Thoracic aorta (tissue), 2 donors: Measurements from ENCODE around the gene KCNK15. TPM values are rescaled to one million over a fixed set of nuclear protein-coding genes. Genes with fewer than 3 reads are reported as not detected.

Experiments
- ATAC-seq: fragments of 150-250 bp; one replicate; pipeline ENCODE4 v1.8.0; 2017; ENCODE audit warnings: low read depth; ENCODE audit not compliant: insufficient number of reproducible peaks, low FRiP score
- DNase-seq: peaks from one replicate; pipeline ENCODE4 v3.0.0-alpha.2; 2020; ENCODE audit warnings: low spot score
- H3K27ac ChIP-seq, 2 donors: fragments of 200-600 bp; sonication (generic); 1 replicate in 1 of 2; 2 replicates in 1 of 2; pipeline ENCODE4 v1.5.1; 2016; ENCODE audit warnings: mild to moderate bottlenecking in 2 of 2, moderate library complexity in 2 of 2
- H3K27me3 ChIP-seq: fragments of 200-600 bp; sonication (generic); replicated peaks from 2 replicates; pipeline ENCODE4 v1.6.0; 2016; ENCODE audit warnings: mild to moderate bottlenecking; ENCODE audit not compliant: insufficient read depth
- H3K36me3 ChIP-seq: fragments of 200-600 bp; sonication (generic); one replicate; pipeline ENCODE4 v1.5.1; 2016
- H3K4me1 ChIP-seq, 2 donors: fragments of 200-600 bp; sonication (generic); 1 replicate in 1 of 2; 2 replicates in 1 of 2; pipeline versions ENCODE4 v1.5.1 to v1.6.0; 2016; ENCODE audit warnings: low read depth in 2 of 2, mild to moderate bottlenecking in 1 of 2; ENCODE audit not compliant: control insufficient read depth in 1 of 2
- H3K4me3 ChIP-seq: fragments of 200-600 bp; sonication (generic); 2 replicates; pipeline ENCODE4 v1.5.1; 2016; ENCODE audit warnings: mild to moderate bottlenecking
- H3K9me3 ChIP-seq: fragments of 200-600 bp; sonication (generic); 2 replicates; pipeline ENCODE4 v1.5.1; 2016
- total RNA-seq, 2 donors: library from RNA; depleted of rRNA; stranded (reverse); fragments of >200 nt; gene quantifications; one replicate each; pipeline versions ENCODE4 v1.1.0 to v1.2.3, GENCODE V29; 2016
- TF ChIP-seq, protein P1 (sequence below): fragments of 200-600 bp; sonication (generic); IDR thresholded peaks from one replicate; pipeline ENCODE4 v1.5.1; 2019; ENCODE audit warnings: antibody characterized with exemption

KCNK15 gene
- total RNA-seq, 2 donors from 2014 or later: 26.3 to 60.0 TPM

DNA sequence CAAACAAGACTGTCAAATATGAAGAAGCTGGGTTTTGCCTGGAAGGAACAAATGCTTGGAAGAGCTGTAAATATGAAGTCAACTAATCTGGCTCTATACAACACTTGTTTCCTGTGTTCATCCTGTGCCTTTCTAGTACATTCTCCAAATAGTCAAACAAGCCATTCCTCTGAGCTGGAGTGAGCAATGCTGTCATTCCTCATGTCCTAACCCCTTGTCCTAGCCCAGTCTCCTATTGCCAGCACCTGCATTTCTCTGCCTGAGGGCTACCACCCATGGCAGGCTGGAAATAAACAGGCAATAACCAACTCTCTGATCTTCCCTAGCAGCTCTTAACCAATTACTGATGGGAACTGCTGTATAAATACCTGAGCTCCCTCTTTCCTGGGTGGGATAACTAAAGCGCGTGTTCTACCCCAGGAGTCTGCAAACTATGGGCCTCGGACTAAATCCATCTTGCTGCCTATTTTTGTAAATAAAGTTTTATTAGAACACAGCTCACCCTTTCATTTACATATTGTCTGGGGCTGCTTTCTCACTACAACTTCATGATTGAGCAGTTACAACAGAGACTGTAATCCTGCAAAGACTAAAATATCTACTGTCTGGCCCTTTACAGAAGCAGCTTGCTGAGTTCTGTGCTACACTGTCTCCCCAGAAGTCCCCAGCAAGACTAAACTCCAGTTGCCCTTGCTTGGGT is 51.2 kb downstream of the KCNK15 start:
- no peak for ATAC-seq
- Histone ChIP-seq H3K4me3 (no peak overlapping the region), H3K27ac (no peak overlapping the region), H3K27me3 (no peaks in the 10 kb centered on the region), H3K36me3 (no peaks in the 10 kb centered on the region), H3K4me1 (no peaks in the 10 kb centered on the region), H3K9me3 (no peaks in the 10 kb centered on the region)
- TF ChIP-seq, protein P1, sequence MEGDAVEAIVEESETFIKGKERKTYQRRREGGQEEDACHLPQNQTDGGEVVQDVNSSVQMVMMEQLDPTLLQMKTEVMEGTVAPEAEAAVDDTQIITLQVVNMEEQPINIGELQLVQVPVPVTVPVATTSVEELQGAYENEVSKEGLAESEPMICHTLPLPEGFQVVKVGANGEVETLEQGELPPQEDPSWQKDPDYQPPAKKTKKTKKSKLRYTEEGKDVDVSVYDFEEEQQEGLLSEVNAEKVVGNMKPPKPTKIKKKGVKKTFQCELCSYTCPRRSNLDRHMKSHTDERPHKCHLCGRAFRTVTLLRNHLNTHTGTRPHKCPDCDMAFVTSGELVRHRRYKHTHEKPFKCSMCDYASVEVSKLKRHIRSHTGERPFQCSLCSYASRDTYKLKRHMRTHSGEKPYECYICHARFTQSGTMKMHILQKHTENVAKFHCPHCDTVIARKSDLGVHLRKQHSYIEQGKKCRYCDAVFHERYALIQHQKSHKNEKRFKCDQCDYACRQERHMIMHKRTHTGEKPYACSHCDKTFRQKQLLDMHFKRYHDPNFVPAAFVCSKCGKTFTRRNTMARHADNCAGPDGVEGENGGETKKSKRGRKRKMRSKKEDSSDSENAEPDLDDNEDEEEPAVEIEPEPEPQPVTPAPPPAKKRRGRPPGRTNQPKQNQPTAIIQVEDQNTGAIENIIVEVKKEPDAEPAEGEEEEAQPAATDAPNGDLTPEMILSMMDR: no peak
- no peak for DNase-seq

DNA sequence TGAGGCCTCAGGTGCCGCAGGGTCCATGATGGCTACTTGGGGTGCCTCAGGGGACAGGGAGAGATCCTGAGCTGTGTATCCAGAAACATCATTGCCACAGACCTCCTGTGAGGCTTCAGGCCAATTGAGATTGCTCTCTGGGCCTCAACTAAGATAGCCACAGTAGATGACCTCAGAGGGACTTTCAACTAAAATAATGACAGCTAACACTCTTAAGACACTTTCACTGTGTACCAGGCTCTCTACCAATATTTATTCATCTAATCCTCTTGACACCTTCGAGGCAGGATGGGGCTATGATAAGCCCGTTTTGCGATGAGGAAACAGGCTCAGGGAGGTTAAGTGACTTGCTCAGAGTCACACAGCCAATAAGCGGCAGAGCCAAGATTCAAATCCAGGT is 54.0 kb downstream of the KCNK15 start:
- no peaks in the 10 kb centered on the region for H3K36me3 ChIP-seq
- TF ChIP-seq, protein P1: no peak
- ATAC-seq (no peak), DNase-seq (no peak)
- H3K27me3 ChIP-seq: no peaks in the 10 kb centered on the region
- no peak overlapping the region for H3K4me3 ChIP-seq
- H3K4me1 ChIP-seq: peaks cover 0 to 8% of the 10 kb centered on the region in 2 donors
- H3K27ac ChIP-seq: no peak overlapping the region
- no peaks in the 10 kb centered on the region for H3K9me3 ChIP-seq

DNA sequence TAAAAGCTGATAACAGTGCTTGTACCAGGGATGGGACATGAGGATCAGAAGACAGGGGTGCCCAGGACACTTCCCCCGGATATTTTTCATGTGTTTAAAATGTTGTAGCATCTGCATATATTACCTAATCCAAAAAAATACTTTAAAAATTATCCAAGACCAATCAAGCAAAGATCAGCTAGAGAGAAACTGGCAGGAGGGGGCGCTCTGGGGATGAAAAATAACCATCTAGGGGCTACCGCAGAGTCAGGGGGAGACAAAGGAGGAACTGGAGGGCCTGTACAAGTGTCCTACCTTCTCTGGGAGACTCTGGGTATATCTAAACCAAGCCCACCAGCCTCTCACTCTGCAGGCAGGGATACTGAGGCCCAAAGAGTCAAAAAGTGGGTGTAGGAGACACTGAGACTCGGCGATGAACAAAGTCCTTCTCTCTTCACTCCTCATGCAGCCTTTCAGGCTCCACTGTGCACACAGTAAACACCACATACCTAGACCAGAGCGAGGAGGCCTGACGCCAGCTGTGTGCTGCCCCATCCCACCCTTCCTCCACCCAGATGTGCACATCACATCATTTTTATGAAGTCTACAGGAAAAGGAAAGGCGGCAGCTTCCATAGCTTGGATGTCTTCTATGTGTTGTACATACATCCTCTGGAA is 54.9 kb downstream of the KCNK15 start:
- DNase-seq (no peak), ATAC-seq (no peak)
- TF ChIP-seq, protein P1: no peak
- Histone ChIP-seq H3K4me3 (no peak overlapping the region), H3K9me3 (no peaks in the 10 kb centered on the region), H3K27ac (no peak overlapping the region), H3K27me3 (no peaks in the 10 kb centered on the region), H3K4me1 (peaks cover 0 to 11% of the 10 kb centered on the region in 2 donors), H3K36me3 (no peaks in the 10 kb centered on the region)

Other genes starting within 250 kb of the KCNK15 start
- 100 to 1,000 TPM in 1 of 2 donors, 10 to 100 TPM in 1; 98.9 to 109 TPM for gene SERINC3, start 223.8 kb upstream of the KCNK15 start, total RNA-seq
- gene PKIG, start 163.3 kb upstream of the KCNK15 start, total RNA-seq: 100 to 1,000 TPM; 125 to 186 TPM
- 10 to 100 TPM in 1 of 2 donors, 1 to 10 TPM in 1; 8.1 to 20.6 TPM for gene ADA, start 94.2 kb upstream of the KCNK15 start, total RNA-seq
- gene CCN5, start 30.5 kb upstream of the KCNK15 start, total RNA-seq: 100 to 1,000 TPM; 652 to 994 TPM
- 10 to 100 TPM in 1 of 2 donors, 1 to 10 TPM in 1; 2.4 to 13.5 TPM for gene RIMS4, start 64.7 kb downstream of the KCNK15 start, total RNA-seq
- gene YWHAB, start 139.8 kb downstream of the KCNK15 start, total RNA-seq: 100 to 1,000 TPM; 135 to 156 TPM
- 10 to 100 TPM; 29.5 to 33.2 TPM for gene PABPC1L, start 164.2 kb downstream of the KCNK15 start, total RNA-seq
- 10 to 100 TPM; 11.9 to 13.0 TPM for gene TOMM34, start 214.5 kb downstream of the KCNK15 start, total RNA-seq
- 10 to 100 TPM; 30.3 to 47.9 TPM for gene STK4, start 220.6 kb downstream of the KCNK15 start, total RNA-seq